HG02588 (cell line): ENCODE results near the gene KDM2A.

Experiments
- ATAC-seq: cut with Tn5 transposase; IDR thresholded peaks from one replicate; pipeline ENCODE4 v1.9.1; 2021; ENCODE audit warnings: mild to moderate bottlenecking, moderate library complexity; ENCODE audit not compliant: unreplicated experiment

The KDM2A gene

DNA sequence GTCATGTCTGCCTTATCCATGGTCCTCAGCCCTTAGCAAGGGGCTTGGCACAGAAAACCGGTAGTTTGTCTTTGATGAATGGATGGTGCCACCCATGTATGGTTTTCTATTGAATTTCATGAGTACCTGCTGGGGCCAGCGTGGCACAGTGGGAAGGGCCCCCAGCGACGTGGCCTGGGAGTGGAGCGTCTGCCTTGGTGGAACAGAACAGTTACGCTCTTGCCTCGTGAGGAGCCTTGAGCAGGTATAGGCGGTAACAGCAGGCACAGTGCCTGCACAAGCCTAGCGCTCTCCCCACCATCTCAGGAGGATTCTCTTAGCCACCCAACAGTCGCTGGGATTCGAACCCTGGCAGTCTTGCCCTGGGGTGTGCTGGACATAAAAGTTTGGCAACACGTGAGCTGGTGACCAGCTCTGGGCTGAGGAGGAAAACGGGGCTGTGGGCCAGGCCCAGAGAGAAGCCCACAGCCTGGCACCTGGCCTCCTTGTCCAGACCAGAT is 181.2 kb downstream of the KDM2A start:
- ATAC-seq = no peak

DNA sequence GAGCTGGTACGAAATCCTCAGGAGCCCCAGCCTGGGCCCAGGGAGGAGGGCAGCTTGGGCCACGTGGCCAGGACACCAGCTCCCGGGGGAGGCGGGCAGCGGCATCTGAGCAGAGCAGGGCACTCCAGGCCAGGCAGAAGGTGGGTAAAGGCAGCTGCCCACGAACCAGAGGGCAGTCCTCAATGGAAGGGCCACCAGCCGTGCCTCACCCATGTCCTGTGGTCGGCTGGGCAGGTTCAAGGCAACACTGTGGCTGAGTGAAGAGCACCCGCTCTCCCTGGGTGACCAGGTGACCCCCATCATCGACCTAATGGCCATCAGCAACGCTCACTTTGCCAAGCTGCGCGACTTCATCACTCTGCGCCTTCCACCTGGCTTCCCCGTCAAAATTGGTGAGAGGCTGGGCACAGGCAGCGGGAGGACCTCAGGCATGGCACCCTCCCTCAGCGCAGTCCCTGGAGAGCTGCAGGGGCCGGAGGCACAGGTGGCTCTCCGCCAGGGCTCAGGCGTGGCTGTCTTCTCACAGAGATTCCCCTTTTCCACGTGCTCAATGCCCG is 181.8 kb downstream of the KDM2A start:
- ATAC-seq = no peak

DNA sequence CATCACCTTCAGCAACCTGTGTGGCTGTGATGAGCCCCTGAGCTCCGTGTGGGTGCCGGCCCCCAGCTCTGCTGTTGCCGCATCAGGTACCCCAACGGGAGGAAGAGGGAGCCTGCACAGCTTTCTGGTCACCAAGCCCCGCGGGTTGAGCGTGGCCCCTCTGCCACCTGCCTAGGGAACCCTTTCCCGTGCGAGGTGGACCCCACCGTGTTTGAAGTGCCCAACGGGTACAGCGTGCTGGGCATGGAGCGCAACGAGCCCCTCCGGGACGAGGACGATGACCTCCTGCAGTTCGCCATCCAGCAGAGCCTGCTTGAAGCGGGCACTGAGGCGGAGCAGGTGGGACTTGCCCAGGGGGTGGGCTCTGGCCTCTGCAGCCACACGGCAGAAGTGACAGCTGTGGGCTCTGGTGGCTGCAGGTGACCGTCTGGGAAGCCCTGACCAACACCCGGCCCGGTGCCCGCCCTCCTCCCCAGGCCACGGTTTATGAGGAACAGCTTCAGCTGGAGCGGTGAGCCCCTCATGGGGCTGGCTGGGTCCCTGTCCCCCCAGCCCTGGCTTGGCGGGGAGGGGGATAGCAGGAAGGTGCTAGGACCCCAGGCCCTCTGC is 182.4 kb downstream of the KDM2A start:
- no peak for ATAC-seq

DNA sequence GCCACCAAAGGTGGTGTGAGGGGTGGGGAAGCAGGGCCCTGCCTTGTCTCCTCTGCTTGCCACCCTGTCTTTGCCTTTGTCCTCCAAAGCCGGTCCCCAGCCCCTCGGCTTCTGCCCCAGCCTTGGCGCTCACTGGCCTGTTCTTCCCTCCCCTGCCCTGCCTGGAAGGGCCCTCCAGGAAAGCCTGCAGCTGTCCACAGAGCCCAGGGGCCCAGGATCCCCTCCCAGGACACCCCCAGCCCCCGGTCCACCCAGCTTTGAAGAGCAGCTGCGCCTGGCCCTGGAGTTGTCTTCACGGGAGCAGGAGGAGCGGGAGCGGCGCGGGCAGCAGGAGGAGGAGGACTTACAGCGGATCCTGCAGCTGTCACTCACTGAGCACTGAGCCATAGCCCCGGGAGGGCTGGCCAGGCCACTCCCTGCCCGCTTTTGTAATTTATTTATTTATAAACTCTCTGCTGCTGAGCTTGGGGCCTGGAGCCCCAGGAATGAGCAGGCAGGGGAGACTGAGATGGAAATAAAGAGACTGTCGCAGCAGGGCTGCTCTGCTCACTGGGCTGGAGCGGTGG is 183.0 kb downstream of the KDM2A start:
- ATAC-seq = no peak

DNA sequence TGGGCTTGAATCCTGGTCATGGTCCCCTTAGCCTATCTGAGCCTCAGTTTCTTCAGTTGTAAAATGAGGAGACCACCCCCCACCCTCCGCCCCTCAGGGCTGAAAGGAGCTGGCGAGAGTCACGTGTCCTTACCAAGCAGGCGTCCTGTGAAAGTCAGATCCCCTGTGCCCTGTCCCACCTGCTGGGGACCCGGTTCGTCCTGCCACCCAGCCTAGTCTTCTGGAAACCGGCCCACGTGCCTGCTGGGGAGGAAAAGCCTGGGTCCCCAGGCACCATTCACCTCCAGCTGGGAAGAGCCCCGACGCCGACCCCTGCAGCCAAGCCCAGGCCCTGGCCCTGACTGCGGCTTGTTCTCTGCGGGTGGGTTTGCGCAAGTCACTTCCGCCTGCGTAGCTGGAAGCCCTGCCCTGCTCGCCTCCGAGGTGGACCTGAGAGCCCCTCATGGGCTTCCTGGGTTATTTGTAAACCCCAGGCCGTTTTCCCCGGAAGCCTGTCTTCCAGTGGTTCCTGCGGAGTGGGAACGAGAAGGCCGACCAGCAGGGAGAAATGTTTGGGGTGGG is 183.6 kb downstream of the KDM2A start:
- no peak for ATAC-seq

DNA sequence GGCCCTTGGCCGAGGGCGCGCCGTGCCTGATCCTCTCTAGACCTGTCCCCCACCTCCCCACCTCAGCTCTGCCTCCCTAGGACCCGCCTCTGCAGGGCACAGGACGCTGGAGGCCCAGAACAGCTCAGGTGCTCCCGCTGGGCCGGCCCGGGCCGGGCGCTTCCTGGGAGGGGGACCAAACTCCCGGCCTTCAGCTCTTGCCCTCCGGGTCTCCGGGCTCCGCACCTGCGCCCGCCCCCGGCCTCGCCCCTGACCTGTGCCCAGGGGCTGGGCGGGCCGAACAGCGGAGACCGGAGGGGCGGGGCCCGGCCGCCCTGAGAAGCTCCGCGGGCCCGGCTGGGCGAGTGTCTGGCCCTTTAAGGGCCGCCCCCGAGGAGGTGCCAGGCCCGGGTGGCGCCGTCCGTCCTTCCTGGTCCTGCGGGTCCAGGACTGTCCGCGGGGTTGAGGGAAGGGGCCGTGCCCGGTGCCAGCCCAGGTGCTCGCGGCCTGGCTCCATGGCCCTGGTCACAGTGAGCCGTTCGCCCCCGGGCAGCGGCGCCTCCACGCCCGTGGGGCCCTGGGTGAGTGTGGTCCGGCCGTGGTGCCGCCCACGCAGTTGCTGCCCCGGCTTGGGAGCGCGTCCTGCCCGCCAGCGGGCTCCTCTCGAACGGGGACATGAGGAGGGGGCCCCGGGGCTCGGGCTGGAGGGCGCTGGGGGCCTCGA is 184.2 kb downstream of the KDM2A start, which contains the start of gene SSH3:
TSS of gene SSH3 (plus strand) at position 399 of the 703 bp plus-strand sequence. CDS start at position 495, 96 bp downstream.
- no peak for ATAC-seq

DNA sequence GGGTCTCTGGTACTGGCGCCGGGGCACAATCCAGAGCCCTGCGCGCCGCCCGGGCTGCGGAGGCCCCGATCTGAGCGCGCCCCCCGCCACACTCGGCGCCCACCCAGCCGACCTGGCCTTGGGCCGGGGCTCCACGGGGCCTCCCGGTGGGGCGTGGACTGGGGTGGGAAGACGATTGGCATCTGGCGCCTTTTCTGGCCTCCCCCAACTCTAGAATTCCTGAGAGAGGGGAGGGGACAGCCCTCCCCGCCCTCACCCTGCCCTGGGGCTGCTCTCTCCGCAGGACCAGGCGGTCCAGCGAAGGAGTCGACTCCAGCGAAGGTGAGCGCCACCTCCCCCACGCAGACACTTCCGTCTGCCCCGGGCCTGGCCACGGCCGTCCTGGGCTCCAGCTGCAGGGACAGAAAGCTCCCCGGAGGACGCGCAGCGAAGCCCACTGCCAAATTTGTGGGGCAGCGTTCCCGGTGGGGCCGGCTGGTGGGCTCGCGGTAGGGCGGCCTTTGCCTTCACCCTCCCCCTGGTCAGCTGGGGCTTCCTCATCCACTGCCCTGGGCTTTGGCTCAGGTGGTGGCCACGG is 184.9 kb downstream of the KDM2A start:
- ATAC-seq = no peak

DNA sequence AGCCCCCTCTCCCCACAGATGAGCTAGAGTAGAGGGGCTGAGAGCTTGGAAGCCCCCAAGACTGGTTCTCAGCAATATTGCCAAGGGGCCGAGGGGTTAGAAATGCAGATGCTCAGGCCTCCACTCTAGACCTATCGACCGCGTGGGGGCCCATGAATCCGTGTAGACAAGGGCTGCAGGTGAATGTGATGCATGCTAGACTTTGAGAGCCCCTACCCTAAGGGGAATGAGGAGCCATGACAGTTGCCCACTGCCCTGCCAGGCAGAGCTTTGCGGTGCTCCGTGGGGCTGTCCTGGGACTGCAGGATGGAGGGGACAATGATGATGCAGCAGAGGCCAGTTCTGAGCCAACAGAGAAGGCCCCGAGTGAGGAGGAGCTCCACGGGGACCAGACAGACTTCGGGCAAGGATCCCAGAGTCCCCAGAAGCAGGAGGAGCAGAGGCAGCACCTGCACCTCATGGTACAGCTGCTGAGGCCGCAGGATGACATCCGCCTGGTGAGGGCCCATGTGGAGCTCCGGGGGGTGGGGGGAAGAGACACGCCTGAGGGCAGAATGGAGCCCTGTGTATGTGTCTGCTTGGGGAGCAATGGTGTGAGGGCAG is 185.5 kb downstream of the KDM2A start:
- no peak for ATAC-seq

DNA sequence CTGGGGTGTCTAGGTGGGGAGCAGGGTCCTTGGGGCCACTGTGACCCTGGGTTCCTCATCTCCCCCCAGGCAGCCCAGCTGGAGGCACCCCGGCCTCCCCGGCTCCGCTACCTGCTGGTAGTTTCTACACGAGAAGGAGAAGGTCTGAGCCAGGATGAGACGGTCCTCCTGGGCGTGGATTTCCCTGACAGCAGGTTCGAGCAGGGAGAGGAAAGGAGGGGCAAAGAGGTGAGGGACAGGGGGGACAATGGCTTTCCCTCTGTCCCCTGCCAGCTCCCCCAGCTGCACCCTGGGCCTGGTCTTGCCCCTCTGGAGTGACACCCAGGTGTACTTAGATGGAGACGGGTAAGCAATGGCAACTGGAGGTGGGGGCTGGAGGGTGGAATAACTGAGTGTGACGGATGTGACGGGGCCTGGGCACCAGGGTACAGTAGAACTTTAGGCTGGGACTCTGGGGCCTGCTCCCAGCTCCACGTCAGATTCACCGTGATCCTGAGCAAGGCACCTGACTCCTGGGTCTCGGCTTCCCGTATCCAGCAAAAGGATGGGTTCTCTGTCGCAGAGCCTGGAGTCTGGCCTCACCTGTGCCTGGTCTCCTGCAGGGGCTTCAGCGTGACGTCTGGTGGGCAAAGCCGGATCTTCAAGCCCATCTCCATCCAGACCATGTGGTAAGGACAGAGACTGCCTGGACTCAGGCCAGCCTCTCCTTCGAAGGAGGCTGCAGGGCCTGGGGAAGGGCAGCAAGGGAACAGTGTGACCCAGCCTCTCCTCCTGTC is 187.9 kb downstream of the KDM2A start:
- ATAC-seq = no peak

DNA sequence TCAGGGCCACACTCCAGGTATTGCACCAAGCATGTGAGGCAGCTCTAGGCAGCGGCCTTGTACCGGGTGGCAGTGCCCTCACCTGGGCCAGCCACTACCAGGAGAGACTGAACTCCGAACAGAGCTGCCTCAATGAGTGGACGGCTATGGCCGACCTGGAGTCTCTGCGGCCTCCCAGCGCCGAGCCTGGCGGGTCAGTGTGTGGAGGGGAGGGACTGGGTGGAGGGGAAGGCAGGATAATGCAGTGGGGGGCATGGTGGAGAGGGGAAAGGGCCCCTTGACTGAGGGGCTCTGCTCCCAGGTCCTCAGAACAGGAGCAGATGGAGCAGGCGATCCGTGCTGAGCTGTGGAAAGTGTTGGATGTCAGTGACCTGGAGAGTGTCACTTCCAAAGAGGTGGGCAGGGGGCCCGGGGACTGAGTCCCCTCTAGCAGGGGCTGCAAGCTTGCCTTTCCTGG is 188.5 kb downstream of the KDM2A start:
- no peak for ATAC-seq
